PC-3 (cell line): ENCODE data around the gene VWA7. TPM values are rescaled to one million over a fixed set of nuclear protein-coding genes. Genes with fewer than 3 reads are reported as not detected.

Source experiments
- ATAC-seq: fragments of 200-7000 bp; cut with Tn5 transposase; 2 replicates; pipeline ENCODE4 v1.9.1; 2020; ENCODE audit warnings: mild to moderate bottlenecking, moderate library complexity
- BruUV-seq: library from RNA; stranded (reverse); fragments of 400-500 nt; replicated peaks from 2 replicates; lab custom pipeline; 2021; lab: Mats Ljungman, UMichigan
- CTCF ChIA-PET: fragments of 300-600 bp; sonication (Branson Sonifier 250); formaldehyde crosslinking; loops from one replicate; lab custom pipeline; 2022; ENCODE audit warnings: antibody characterized with exemption; lab: Charles Lee
- POLR2A ChIA-PET: fragments of 300-600 bp; sonication (Branson Sonifier 250); formaldehyde crosslinking; loops from one replicate; lab custom pipeline; 2022; ENCODE audit warnings: antibody characterized with exemption; ENCODE audit not compliant: unreplicated experiment; lab: Charles Lee
- DNase-seq: peaks from one replicate; pipeline ENCODE4 v3.0.0-alpha.2; 2015
- H2AFZ ChIP-seq: fragments of 300-600 bp; sonication (generic); 2 replicates; pipeline ENCODE4 v1.6.0; 2016; ENCODE audit warnings: antibody characterized with exemption, low read length
- H3F3A ChIP-seq: fragments of 300-600 bp; sonication (generic); one replicate; pipeline ENCODE4 v1.6.0; 2017; ENCODE audit warnings: antibody characterized with exemption, low read length, control low read depth, mild to moderate bottlenecking; ENCODE audit not compliant: unreplicated experiment
- H3K27ac ChIP-seq: fragments of 300-600 bp; sonication (generic); 2 replicates; pipeline ENCODE4 v1.5.1; 2016; ENCODE audit warnings: mild to moderate bottlenecking, low read length
- H3K27me3 ChIP-seq: fragments of 300-600 bp; sonication (generic); 2 replicates; pipeline ENCODE4 v1.6.1; 2016; ENCODE audit warnings: low read length, mixed read lengths
- H3K36me3 ChIP-seq: fragments of 300-600 bp; sonication (generic); 2 replicates; pipeline ENCODE4 v1.6.1; 2016; ENCODE audit warnings: low read depth, mixed run types, low read length, mixed read lengths
- H3K4me1 ChIP-seq: fragments of 300-600 bp; sonication (generic); 2 replicates; pipeline ENCODE4 v1.5.1; 2016; ENCODE audit warnings: low read length; ENCODE audit not compliant: insufficient read depth
- H3K4me2 ChIP-seq: fragments of 300-600 bp; sonication (generic); 2 replicates; pipeline ENCODE4 v1.6.0; 2016; ENCODE audit warnings: low read length
- H3K4me3 ChIP-seq: fragments of 300-600 bp; sonication (generic); 2 replicates; pipeline ENCODE4 v1.5.1; 2016; ENCODE audit warnings: mild to moderate bottlenecking, low read length, mixed read lengths
- H3K79me2 ChIP-seq: fragments of 300-600 bp; sonication (generic); 2 replicates; pipeline ENCODE4 v1.6.1; 2017; ENCODE audit warnings: low read length, mixed read lengths
- H3K9ac ChIP-seq: fragments of 300-600 bp; sonication (generic); 2 replicates; pipeline ENCODE4 v1.6.0; 2016; ENCODE audit warnings: mild to moderate bottlenecking, low read length
- H3K9me2 ChIP-seq: fragments of 300-600 bp; sonication (generic); replicated peaks from 2 replicates; pipeline ENCODE4 v1.6.1; 2016; ENCODE audit warnings: mixed run types, low read length, mixed read lengths
- H3K9me3 ChIP-seq: fragments of 300-600 bp; sonication (generic); 2 replicates; pipeline ENCODE4 v1.6.1; 2016; ENCODE audit warnings: low read length, mixed read lengths
- H4K20me1 ChIP-seq: fragments of 300-600 bp; sonication (generic); 2 replicates; pipeline ENCODE4 v1.6.1; 2016; ENCODE audit warnings: low read length, mixed read lengths
- EZH2 ChIP-seq: fragments of 300-600 bp; sonication (generic); IDR thresholded peaks from one replicate; pipeline ENCODE4 v1.6.1; 2017; ENCODE audit warnings: antibody characterized with exemption, mild to moderate bottlenecking, low read length; ENCODE audit not compliant: unreplicated experiment
- EZH2phosphoT487 ChIP-seq: fragments of 300-600 bp; sonication (generic); IDR thresholded peaks from 2 replicates; pipeline ENCODE4 v1.6.1; 2018; ENCODE audit warnings: mild to moderate bottlenecking, antibody characterized with exemption, low read length, borderline replicate concordance
- intact Hi-C: fragments of 100-400 bp; cut with micrococcal nuclease; formaldehyde crosslinking; loops from 2 replicates; pipeline ENCODE4 v1.9.0; 2023
- total RNA-seq: library from RNA; depleted of rRNA; stranded (reverse); fragments of >200 nt; gene quantifications from 2 replicates; pipeline ENCODE4 v1.2.3, GENCODE V29; 2014
- TF ChIP-seq, protein P1 (sequence below): fragments of 300-600 bp; sonication (generic); conservative IDR thresholded peaks from 2 replicates; pipeline ENCODE4 v1.5.1; 2017; ENCODE audit warnings: antibody characterized with exemption, low read depth, mild to moderate bottlenecking, low read length

Gene VWA7
- total RNA-seq, 1 experiment from 2014 or later, result 1.9 TPM

DNA sequence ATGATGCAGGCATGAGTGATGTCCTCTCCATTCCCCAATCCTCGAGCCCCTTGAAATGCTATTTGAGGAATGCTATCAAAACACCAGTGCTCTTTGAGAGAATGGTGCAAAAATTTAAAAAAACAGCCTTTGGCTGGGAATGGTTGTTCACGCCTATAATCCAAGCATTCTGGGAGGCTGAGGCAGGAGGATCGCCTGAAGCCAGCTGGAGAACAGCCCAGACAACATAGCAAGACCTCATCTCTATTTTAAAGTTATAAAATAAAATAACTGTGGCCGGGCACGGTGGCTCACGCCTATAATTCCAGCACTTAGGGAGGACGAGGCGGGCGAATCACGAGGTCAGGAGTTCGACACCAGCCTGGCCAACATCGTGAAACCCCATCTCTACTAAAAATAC, 22.7 kb upstream of the VWA7 start:
- intact Hi-C loops, result no loop called here
- DNase-seq, result no peak
- Histone ChIP-seq H3K9me3 (no peaks in the 10 kb centered on the region), H3K4me3 (no peak overlapping the region), H3K4me2 (no peak overlapping the region), H3K36me3 (peaks cover 3% of the 10 kb centered on the region; the same call in 1 of the 2 replicates), H2AFZ (no peak overlapping the region), H3K79me2 (peaks cover 23% of the 10 kb centered on the region), H3F3A (no peaks in the 10 kb centered on the region), H3K27ac (no peak overlapping the region), H3K9me2 (no peaks in the 10 kb centered on the region), H3K27me3 (no peaks in the 10 kb centered on the region), H3K4me1 (no peaks in the 10 kb centered on the region), H3K9ac (no peak overlapping the region), H4K20me1 (no peaks in the 10 kb centered on the region)
- ChIA-PET POLR2A (no interaction called here), CTCF (no interaction called here)
- BruUV-seq, result no TSS peak
- no peak for ATAC-seq
- TF ChIP-seq, protein P1, sequence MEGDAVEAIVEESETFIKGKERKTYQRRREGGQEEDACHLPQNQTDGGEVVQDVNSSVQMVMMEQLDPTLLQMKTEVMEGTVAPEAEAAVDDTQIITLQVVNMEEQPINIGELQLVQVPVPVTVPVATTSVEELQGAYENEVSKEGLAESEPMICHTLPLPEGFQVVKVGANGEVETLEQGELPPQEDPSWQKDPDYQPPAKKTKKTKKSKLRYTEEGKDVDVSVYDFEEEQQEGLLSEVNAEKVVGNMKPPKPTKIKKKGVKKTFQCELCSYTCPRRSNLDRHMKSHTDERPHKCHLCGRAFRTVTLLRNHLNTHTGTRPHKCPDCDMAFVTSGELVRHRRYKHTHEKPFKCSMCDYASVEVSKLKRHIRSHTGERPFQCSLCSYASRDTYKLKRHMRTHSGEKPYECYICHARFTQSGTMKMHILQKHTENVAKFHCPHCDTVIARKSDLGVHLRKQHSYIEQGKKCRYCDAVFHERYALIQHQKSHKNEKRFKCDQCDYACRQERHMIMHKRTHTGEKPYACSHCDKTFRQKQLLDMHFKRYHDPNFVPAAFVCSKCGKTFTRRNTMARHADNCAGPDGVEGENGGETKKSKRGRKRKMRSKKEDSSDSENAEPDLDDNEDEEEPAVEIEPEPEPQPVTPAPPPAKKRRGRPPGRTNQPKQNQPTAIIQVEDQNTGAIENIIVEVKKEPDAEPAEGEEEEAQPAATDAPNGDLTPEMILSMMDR, result no peak
- no peak for TF ChIP-seq EZH2phosphoT487
- no peak for TF ChIP-seq EZH2

- intact Hi-C loops, result no loop called here
- H2AFZ ChIP-seq, result no peak overlapping the region
- ATAC-seq (no peak), DNase-seq (no peak)
- no peaks in the 10 kb centered on the region for H3F3A ChIP-seq
- no peaks in the 10 kb centered on the region for H3K9me2 ChIP-seq
- TF ChIP-seq EZH2phosphoT487 (no peak), EZH2 (no peak)
- TF ChIP-seq, protein P1, result no peak
- H3K79me2 ChIP-seq, result peaks cover 27% of the 10 kb centered on the region
- peaks cover 16% of the 10 kb centered on the region for H3K4me1 ChIP-seq
- H3K4me3 ChIP-seq, result no peak overlapping the region
- H3K27ac ChIP-seq, result no peak overlapping the region
- H3K36me3 ChIP-seq, result peaks cover 3% of the 10 kb centered on the region; the same call in 1 of the 2 replicates
- H3K9ac ChIP-seq, result no peak overlapping the region
- no peaks in the 10 kb centered on the region for H3K27me3 ChIP-seq
- CTCF ChIA-PET, result no interaction called here
- no TSS peak for BruUV-seq
- H3K9me3 ChIP-seq, result no peaks in the 10 kb centered on the region
- H3K4me2 ChIP-seq, result no peak overlapping the region
- H4K20me1 ChIP-seq, result no peaks in the 10 kb centered on the region
- POLR2A ChIA-PET, result no interaction called here
Measured at GRCh38 chr6:31797588-31797987, 20.5 kb upstream of the VWA7 start.

- BruUV-seq, result no TSS peak
- ChIA-PET POLR2A (interaction anchor here (0.6 kb wide), 2 partner anchors 29 to 30 kb away, joined by 4 to 14 read pairs; partner anchors contain the start of gene HSPA1B), CTCF (no interaction called here)
- no peak for ATAC-seq
- H3F3A ChIP-seq, result no peaks in the 10 kb centered on the region
- TF ChIP-seq, protein P1, result no peak
- TF ChIP-seq EZH2phosphoT487 (no peak), EZH2 (no peak)
- no peaks in the 10 kb centered on the region for H3K27me3 ChIP-seq
- no peaks in the 10 kb centered on the region for H4K20me1 ChIP-seq
- H3K4me2 ChIP-seq, result no peak overlapping the region
- H3K27ac ChIP-seq, result no peak overlapping the region
- no peak overlapping the region for H2AFZ ChIP-seq
- DNase-seq, result no peak
- peaks cover 6% of the 10 kb centered on the region for H3K36me3 ChIP-seq
- H3K9ac ChIP-seq, result no peak overlapping the region
- H3K9me3 ChIP-seq, result no peaks in the 10 kb centered on the region
- peaks cover 22% of the 10 kb centered on the region for H3K4me1 ChIP-seq
- no peaks in the 10 kb centered on the region for H3K9me2 ChIP-seq
- intact Hi-C loops, result no loop called here
- no peak overlapping the region for H3K4me3 ChIP-seq
- H3K79me2 ChIP-seq, result peaks cover 33% of the 10 kb centered on the region
Measured at GRCh38 chr6:31796993-31797385, 19.9 kb upstream of the VWA7 start.
